ENCODE measurements around the gene ZBTB20. TPM values are rescaled to one million over a fixed set of nuclear protein-coding genes. Genes with fewer than 3 reads are reported as not detected.

Gene ZBTB20
- total RNA-seq, 4 donors from 2014 or later: 69.9 to 112 (median 80.8) TPM

- no peak overlapping the region for H3K27ac ChIP-seq (replicated peaks in 1 of 4)
Observed at GRCh38 chr3:114323546-114324254, 823.4 kb downstream of the ZBTB20 start.

GRCh38 chr3:114320246-114320645 lies 826.8 kb downstream of the ZBTB20 start:
- WGBS: 47% methylated on average over 1 of the region's 1 CpG
- no peaks in the 10 kb centered on the region for H3K27me3 ChIP-seq
- intact Hi-C loops (cut with DNase I): no loop called here
- DNase-seq (ENCODE audit: extremely low spot score): no peak
- no peak overlapping the region for H3K27ac ChIP-seq (replicated peaks in 1 of 4)
- no peak overlapping the region for H3K4me3 ChIP-seq
- no peak for TF ChIP-seq EP300 (IDR thresholded peaks at IDR 0.05)
- no peak for TF ChIP-seq POLR2A (IDR thresholded peaks at IDR 0.05; ENCODE audit: low read depth)
- no peak for TF ChIP-seq CTCF (IDR thresholded peaks at IDR 0.05)
- TF ChIP-seq POLR2AphosphoS5 (IDR thresholded peaks at IDR 0.05): no peak
- H3K36me3 ChIP-seq: peaks cover 0 to 5% (median 2%) of the 10 kb centered on the region in 4 donors
- H3K9me3 ChIP-seq: no peaks in the 10 kb centered on the region
- H3K4me1 ChIP-seq: no peaks in the 10 kb centered on the region

More at GRCh38 chr3:114323546-114324254, 823.4 kb downstream of the ZBTB20 start:
- no peaks in the 10 kb centered on the region for H3K9me3 ChIP-seq
- DNase-seq (ENCODE audit: extremely low spot score): no peak
- WGBS: 92% methylated on average over 3 of the region's 3 CpGs
- H3K27me3 ChIP-seq: no peaks in the 10 kb centered on the region
- no peak overlapping the region for H3K4me3 ChIP-seq
- intact Hi-C loops (cut with DNase I): no loop called here
- H3K4me1 ChIP-seq: no peaks in the 10 kb centered on the region
- no peak for TF ChIP-seq POLR2AphosphoS5 (IDR thresholded peaks at IDR 0.05)
- no peak for TF ChIP-seq POLR2A (IDR thresholded peaks at IDR 0.05; ENCODE audit: low read depth)
- TF ChIP-seq EP300 (IDR thresholded peaks at IDR 0.05): no peak
- no peak for TF ChIP-seq CTCF (IDR thresholded peaks at IDR 0.05)
- peaks cover 0 to 5% (median 0%) of the 10 kb centered on the region in 4 donors for H3K36me3 ChIP-seq

- no peak for DNase-seq (ENCODE audit: extremely low spot score)
- H3K9me3 ChIP-seq: no peaks in the 10 kb centered on the region
- TF ChIP-seq POLR2A (IDR thresholded peaks at IDR 0.05; ENCODE audit: low read depth) (no peak), EP300 (IDR thresholded peaks at IDR 0.05) (no peak), POLR2AphosphoS5 (IDR thresholded peaks at IDR 0.05) (no peak), CTCF (IDR thresholded peaks at IDR 0.05) (no peak)
- peaks cover 0 to 5% (median 2%) of the 10 kb centered on the region in 4 donors for H3K36me3 ChIP-seq
- no peaks in the 10 kb centered on the region for H3K4me1 ChIP-seq
- no peaks in the 10 kb centered on the region for H3K27me3 ChIP-seq
- intact Hi-C loops (cut with DNase I): no loop called here
- no peak overlapping the region for H3K4me3 ChIP-seq
- H3K27ac ChIP-seq (replicated peaks in 1 of 4): no peak overlapping the region
- 88% methylated on average over 4 of the region's 4 CpGs for WGBS
Observed at GRCh38 chr3:114319453-114319852, 827.6 kb downstream of the ZBTB20 start.

GRCh38 chr3:114318295-114318694 lies 828.8 kb downstream of the ZBTB20 start:
- H3K4me3 ChIP-seq: no peak overlapping the region
- H3K27me3 ChIP-seq: no peaks in the 10 kb centered on the region
- no peak for DNase-seq (ENCODE audit: extremely low spot score)
- H3K27ac ChIP-seq (replicated peaks in 1 of 4): no peak overlapping the region
- H3K9me3 ChIP-seq: no peaks in the 10 kb centered on the region
- H3K36me3 ChIP-seq: peaks cover 0 to 5% (median 2%) of the 10 kb centered on the region in 4 donors
- WGBS: 81% methylated on average over 5 of the region's 5 CpGs
- intact Hi-C loops (cut with DNase I): no loop called here
- H3K4me1 ChIP-seq: no peaks in the 10 kb centered on the region
- no peak for TF ChIP-seq POLR2AphosphoS5 (IDR thresholded peaks at IDR 0.05)
- TF ChIP-seq EP300 (IDR thresholded peaks at IDR 0.05): no peak
- no peak for TF ChIP-seq CTCF (IDR thresholded peaks at IDR 0.05)
- no peak for TF ChIP-seq POLR2A (IDR thresholded peaks at IDR 0.05; ENCODE audit: low read depth)

Measured in esophagus muscularis mucosa (tissue), 4 donors.